Lung (tissue), 12 donors: Measurements from ENCODE around the gene PLEKHA4. TPM values are rescaled to one million over a fixed set of nuclear protein-coding genes. Genes with fewer than 3 reads are reported as not detected.
"Not testable (repeated sequence)": the region's sequence is repeated elsewhere in the genome, so short reads cannot be mapped to it uniquely, and the experiment has no call there.

ENCODE experiments used
- ATAC-seq: fragments of 200-7000 bp; cut with Tn5 transposase; one replicate; pipeline ENCODE4 v1.9.1; 2020; ENCODE audit warnings: moderate number of reproducible peaks; ENCODE audit not compliant: insufficient read depth, low FRiP score
- DNase-seq, 3 donors: peaks; one replicate each; pipeline ENCODE4 v3.0.0-alpha.2; 2013 to 2017
- H3K27ac ChIP-seq, 2 donors: one replicate each; pipeline ENCODE4 v1.5.1; 2013; ENCODE audit warnings: mild to moderate bottlenecking in 2 of 2, moderate library complexity in 2 of 2, control low read depth in 1 of 2, inconsistent platforms in 1 of 2, low read depth in 1 of 2, low read length in 1 of 2
- H3K27me3 ChIP-seq, 3 donors: one replicate each; pipeline ENCODE4 v1.5.1; 2013; ENCODE audit warnings: low read length in 2 of 3; ENCODE audit not compliant: control insufficient read depth in 3 of 3, insufficient read depth in 3 of 3
- H3K36me3 ChIP-seq, 4 donors: one replicate each; pipeline ENCODE4 v1.5.1; 2013; ENCODE audit warnings: low read length in 4 of 4, mild to moderate bottlenecking in 1 of 4, moderate library complexity in 1 of 4; ENCODE audit not compliant: control insufficient read depth in 4 of 4, insufficient read depth in 4 of 4
- H3K4me1 ChIP-seq, 5 donors: one replicate each; pipeline ENCODE4 v1.5.1; 2013; ENCODE audit warnings: low read length in 5 of 5, mild to moderate bottlenecking in 2 of 5, moderate library complexity in 1 of 5; ENCODE audit not compliant: control insufficient read depth in 5 of 5, insufficient read depth in 5 of 5
- H3K4me3 ChIP-seq: one replicate; pipeline ENCODE4 v1.5.1; 2013; ENCODE audit warnings: mild to moderate bottlenecking, control low read depth, moderate library complexity
- H3K9ac ChIP-seq, 2 donors: one replicate each; pipeline ENCODE4 v1.5.1; 2013; ENCODE audit warnings: low read length in 2 of 2, control low read depth in 1 of 2; ENCODE audit not compliant: insufficient read depth in 1 of 2
- H3K9me3 ChIP-seq, 4 donors: one replicate each; pipeline ENCODE4 v1.5.1; 2013; ENCODE audit warnings: low read length in 3 of 4, mild to moderate bottlenecking in 1 of 4, moderate library complexity in 1 of 4; ENCODE audit not compliant: control insufficient read depth in 4 of 4, insufficient read depth in 3 of 4
- WGBS, 2 donors: extraction: QIAGEN DNeasy Blood & Tissue Kit; methylation state at CpG; one replicate each; pipeline ENCODE4 v1.1.7; 2013; 5-methylcytosine and 5-hydroxymethylcytosine counted together
- polyA plus RNA-seq, 2 donors: library from polyadenylated mRNA; stranded (reverse); fragments of 200-250 nt; gene quantifications; one replicate each; pipeline ENCODE4 v1.2.1, GENCODE V29; 2013
- total RNA-seq, 2 donors: library from RNA; depleted of rRNA in 1 of 2; stranded (reverse); fragments of >200 nt in 1 of 2; gene quantifications; one replicate each; pipeline ENCODE4 v1.2.1, GENCODE V29; 2014 to 2021
- TF ChIP-seq, protein P1 (sequence below): IDR thresholded peaks from 2 replicates; pipeline ENCODE4 v1.5.1; 2012; ENCODE audit warnings: mild to moderate bottlenecking; ENCODE audit errors: control extremely low read depth, extremely low read depth
- donor health status: control.
- donor health status: control.
- donor health status: Bipolar disorder and iron deficiency.
- donor health status: healthy.
- donor health status: DM: yes; HTN: yes; CAD: no.

PLEKHA4 gene
- total and polyA plus RNA-seq, 4 donors, result 8.4 to 57.7 (median 20.7) TPM

DNA sequence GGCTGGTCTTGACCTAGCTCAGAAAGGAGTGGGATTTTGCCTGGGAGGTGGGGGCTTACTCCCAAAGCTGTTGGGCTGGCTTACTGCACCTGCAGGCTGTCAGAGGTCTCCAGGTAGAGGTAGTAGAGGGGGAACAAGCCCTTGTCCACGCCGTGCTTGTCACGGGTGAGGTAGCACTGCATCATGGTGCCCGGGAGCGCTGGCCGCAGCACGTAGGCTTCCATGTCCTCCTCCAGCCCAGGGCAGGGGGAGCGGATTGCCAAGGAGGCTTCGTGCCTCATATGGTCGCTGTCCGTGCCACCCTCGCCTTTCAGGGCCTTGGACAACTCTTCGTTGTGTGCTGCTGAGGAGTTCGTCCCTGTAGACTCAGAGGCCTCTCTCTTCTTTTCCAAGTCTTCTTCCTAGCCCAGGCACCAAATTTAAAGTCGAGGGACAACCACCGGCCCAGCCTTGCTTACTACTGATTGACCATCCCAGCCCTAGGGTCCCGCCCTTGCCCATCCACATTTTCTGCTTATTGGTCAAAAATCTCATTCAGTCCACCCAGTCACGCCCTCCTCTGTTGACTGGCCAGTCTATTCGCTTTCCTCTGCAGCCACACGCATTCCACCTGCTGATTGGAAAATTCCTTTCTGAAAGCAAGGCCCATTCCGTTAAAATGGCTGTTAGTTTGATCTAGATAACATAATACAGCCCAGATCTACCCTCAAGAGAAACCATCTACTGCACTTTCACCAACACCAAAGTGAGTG, 19.6 kb upstream of the PLEKHA4 start:
- DNase-seq, result no peak
- Histone ChIP-seq H3K9ac (no peak overlapping the region), H3K27ac (no peak overlapping the region), H3K4me3 (no peak overlapping the region), H3K36me3 (no peaks in the 10 kb centered on the region), H3K27me3 (no peaks in the 10 kb centered on the region), H3K4me1 (peaks cover 0 to 1% (median 0%) of the 10 kb centered on the region in 5 donors), H3K9me3 (no peaks in the 10 kb centered on the region)
- ATAC-seq, result no peak
- 95 to 96% methylated on average over 21 of the region's 21 CpGs for WGBS, 2 donors
- TF ChIP-seq, protein P1, sequence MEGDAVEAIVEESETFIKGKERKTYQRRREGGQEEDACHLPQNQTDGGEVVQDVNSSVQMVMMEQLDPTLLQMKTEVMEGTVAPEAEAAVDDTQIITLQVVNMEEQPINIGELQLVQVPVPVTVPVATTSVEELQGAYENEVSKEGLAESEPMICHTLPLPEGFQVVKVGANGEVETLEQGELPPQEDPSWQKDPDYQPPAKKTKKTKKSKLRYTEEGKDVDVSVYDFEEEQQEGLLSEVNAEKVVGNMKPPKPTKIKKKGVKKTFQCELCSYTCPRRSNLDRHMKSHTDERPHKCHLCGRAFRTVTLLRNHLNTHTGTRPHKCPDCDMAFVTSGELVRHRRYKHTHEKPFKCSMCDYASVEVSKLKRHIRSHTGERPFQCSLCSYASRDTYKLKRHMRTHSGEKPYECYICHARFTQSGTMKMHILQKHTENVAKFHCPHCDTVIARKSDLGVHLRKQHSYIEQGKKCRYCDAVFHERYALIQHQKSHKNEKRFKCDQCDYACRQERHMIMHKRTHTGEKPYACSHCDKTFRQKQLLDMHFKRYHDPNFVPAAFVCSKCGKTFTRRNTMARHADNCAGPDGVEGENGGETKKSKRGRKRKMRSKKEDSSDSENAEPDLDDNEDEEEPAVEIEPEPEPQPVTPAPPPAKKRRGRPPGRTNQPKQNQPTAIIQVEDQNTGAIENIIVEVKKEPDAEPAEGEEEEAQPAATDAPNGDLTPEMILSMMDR, result no peak

DNA sequence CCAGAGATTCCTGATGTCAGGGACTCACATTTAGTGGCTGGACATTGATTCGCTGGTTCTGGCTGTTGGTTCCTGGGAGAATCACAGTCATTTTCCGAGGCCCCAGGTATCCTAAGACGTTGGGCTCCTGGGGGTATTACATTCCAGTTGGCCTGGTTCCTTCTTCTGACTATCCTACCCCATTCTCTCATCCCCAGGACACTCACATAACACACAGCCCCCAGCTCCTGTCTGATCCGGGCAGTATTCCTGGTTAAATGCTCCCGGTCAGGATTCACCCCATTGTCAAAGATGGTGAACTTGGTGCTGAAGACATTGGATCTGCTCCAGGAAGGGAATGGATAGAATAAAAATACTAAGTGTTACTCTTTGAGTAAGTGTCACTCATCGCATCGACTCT, 15.3 kb upstream of the PLEKHA4 start:
- Histone ChIP-seq H3K36me3 (peaks cover 0 to 3% (median 0%) of the 10 kb centered on the region in 4 donors), H3K4me1 (no peaks in the 10 kb centered on the region), H3K9ac (no peak overlapping the region), H3K27ac (no peak overlapping the region), H3K4me3 (no peak overlapping the region), H3K27me3 (no peaks in the 10 kb centered on the region), H3K9me3 (no peaks in the 10 kb centered on the region)
- ATAC-seq, result no peak
- TF ChIP-seq, protein P1, result no peak
- WGBS, 2 donors, result 95 to 97% methylated on average over 7 of the region's 7 CpGs
- no peak for DNase-seq

DNA sequence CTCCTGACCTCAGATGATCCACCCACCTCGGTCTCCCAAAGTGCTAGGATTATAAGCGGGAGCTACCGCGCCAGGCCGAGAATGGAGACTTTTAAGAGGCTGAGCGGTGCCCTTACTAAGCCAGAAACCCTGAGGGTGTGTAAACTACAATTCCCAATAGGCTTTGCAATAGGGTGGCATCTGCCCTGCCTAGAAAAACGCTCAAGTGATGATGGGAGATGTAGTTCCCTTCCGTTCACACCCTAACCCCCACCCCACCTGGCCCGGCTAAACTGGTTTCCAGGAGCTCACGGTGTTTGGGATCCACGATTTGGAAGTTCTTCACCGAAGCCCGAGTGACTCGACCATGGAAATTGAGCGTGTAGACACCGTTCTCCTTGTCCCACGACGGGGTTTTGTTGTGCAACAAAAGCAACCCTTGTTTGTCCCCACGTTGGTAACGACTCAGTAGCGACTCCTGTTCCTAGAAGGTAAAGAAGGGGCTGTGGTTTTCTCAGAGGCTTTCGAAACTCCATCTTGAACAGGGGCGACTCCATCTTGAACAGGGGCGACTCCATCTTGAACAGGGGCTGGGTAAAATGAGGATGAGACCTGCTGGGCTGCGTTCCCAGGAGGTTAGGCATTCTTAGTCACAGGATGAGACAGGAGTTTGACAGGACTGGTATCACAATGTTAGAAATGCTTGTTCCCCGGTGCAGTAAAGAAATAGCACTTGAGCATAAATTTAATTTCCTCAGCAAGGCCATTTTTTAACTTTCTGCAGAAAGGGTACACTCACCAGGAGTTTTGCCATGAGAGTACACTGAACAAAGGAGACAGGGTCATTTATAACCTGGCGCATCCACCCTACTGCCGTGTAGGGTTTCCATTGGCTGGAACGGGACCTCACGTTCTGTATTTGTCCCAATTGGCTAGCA, 13.6 kb upstream of the PLEKHA4 start:
- Histone ChIP-seq H3K27ac (no peak overlapping the region), H3K4me1 (peaks cover 0 to 5% (median 0%) of the 10 kb centered on the region in 5 donors), H3K9me3 (no peaks in the 10 kb centered on the region), H3K9ac (no peak overlapping the region), H3K36me3 (peaks cover 0 to 10% (median 5%) of the 10 kb centered on the region in 4 donors), H3K27me3 (no peaks in the 10 kb centered on the region), H3K4me3 (no peak overlapping the region)
- ATAC-seq (no peak), DNase-seq (no peak)
- TF ChIP-seq, protein P1, result no peak
- WGBS, 2 donors, result 77 to 81% methylated on average over 30 of the region's 30 CpGs

DNA sequence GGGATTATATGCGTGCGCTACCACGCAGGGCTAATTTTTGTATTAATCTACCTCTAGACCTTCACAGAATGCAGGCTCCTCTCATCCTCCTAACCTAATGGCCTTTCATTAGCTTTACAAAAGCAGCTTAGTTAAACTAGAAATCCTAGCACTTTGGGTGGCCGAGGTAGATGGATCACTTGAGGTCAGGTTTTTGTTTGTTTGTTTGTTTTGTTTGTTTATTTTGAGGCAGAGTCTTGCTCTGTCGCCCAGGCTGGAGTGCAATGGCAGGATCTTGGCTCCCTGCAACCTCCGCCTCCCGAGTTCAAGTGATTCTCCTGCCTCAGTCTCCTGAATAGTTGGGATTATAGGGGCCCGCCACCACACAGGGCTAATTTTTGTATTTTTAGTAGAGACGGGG, 11.3 kb upstream of the PLEKHA4 start:
- H3K27me3 ChIP-seq, ATAC-seq, H3K27ac ChIP-seq, H3K4me3 ChIP-seq, H3K9me3 ChIP-seq, DNase-seq, H3K9ac ChIP-seq: not testable (repeated sequence)
- H3K36me3 ChIP-seq, result peaks cover 3 to 25% (median 15%) of the 10 kb centered on the region in 4 donors
- WGBS, 2 donors, result 93 to 96% methylated on average over 9 of the region's 9 CpGs
- H3K4me1 ChIP-seq, result peaks cover 2 to 14% (median 9%) of the 10 kb centered on the region in 5 donors
